ENCODE data around the gene C1orf116.

GRCh38 chr1:207072233-207072632 is 39.7 kb upstream of the C1orf116 start:
- no peak for TF ChIP-seq POLR2A (IDR thresholded peaks at IDR 0.05)
- no peak for TF ChIP-seq CTCF (IDR thresholded peaks at IDR 0.05)
- no peak for TF ChIP-seq POLR2AphosphoS5 (IDR thresholded peaks at IDR 0.05)
- no peak for TF ChIP-seq EP300 (IDR thresholded peaks at IDR 0.05)

Measured in stomach (tissue), 4 donors.